Right lobe of liver (tissue), 6 donors: Measurements from ENCODE around the gene FBLN1. TPM values are rescaled to one million over a fixed set of nuclear protein-coding genes. Genes with fewer than 3 reads are reported as not detected.

Source experiments
- ATAC-seq, 4 donors: fragments of 200-7000 bp; cut with Tn5 transposase; one replicate each; pipeline ENCODE4 v1.9.1; 2020; ENCODE audit warnings: mild to moderate bottlenecking in 4 of 4, moderate library complexity in 4 of 4
- DNase-seq, 3 donors: peaks; one replicate each; pipeline ENCODE4 v3.0.0-alpha.2; 2020
- H3K27ac ChIP-seq, 3 donors: fragments of 200-600 bp; one replicate each; pipeline ENCODE4 v1.8.0; 2022
- H3K27me3 ChIP-seq, 2 donors: fragments of 200-600 bp; one replicate each; pipeline ENCODE4 v1.8.0; 2022
- H3K36me3 ChIP-seq, 4 donors: fragments of 200-600 bp; sonication (generic) in 1 of 4; one replicate each; pipeline versions ENCODE4 v1.5.1 to v1.8.0; 2017 to 2022; ENCODE audit warnings: control low read depth in 1 of 4
- H3K4me1 ChIP-seq, 4 donors: fragments of 200-600 bp; sonication (generic) in 1 of 4; one replicate each; pipeline versions ENCODE4 v1.5.1 to v1.8.0; 2017 to 2022; ENCODE audit warnings: control low read depth in 1 of 4
- H3K4me3 ChIP-seq, 3 donors: fragments of 200-600 bp; one replicate each; pipeline ENCODE4 v1.8.0; 2022
- H3K9me3 ChIP-seq, 4 donors: fragments of 200-600 bp; sonication (generic) in 1 of 4; one replicate each; pipeline versions ENCODE4 v1.5.1 to v1.8.0; 2017 to 2022; ENCODE audit warnings: control low read depth in 1 of 4
- CTCF ChIP-seq, 4 donors: fragments of 200-600 bp in 3 of 4; fragments of 450-650 bp in 1 of 4; IDR thresholded peaks; one replicate each; pipeline versions ENCODE4 v1.5.1 to v1.8.0; 2016 to 2022; ENCODE audit warnings: antibody characterized with exemption in 4 of 4, mild to moderate bottlenecking in 2 of 4
- POLR2A ChIP-seq: fragments of 450-650 bp; IDR thresholded peaks from one replicate; pipeline ENCODE4 v1.6.1; 2017; ENCODE audit warnings: antibody characterized with exemption, mild to moderate bottlenecking
- WGBS: methylation state at CpG from one replicate; pipeline ENCODE4 v1.1.6; 2018; ENCODE audit warnings: low coverage, low lambda C conversion rate; ENCODE audit not compliant: insufficient coverage; ENCODE audit errors: missing lambda C conversion rate; 5-methylcytosine and 5-hydroxymethylcytosine counted together
- intact Hi-C, 2 donors: fragments of 100-400 bp; cut with DNase I; formaldehyde crosslinking; loops; one replicate each; pipeline versions ENCODE4 v1.11.2 to v1.14.1; 2022
- total RNA-seq, 6 experiments: library from RNA; depleted of rRNA in 2 of 6; stranded (reverse); fragments of >200 nt in 2 of 6; fragmentation: NEBNext Ultra II Directional in 3 of 6; extraction: Animal tissue kit (Norgen Biotek cat#: 25700) in 3 of 6; gene quantifications; one replicate each; pipeline versions ENCODE4 v1.1.0 to v1.2.4, GENCODE V29; 2016 to 2023
- donor health status: DM: no; HTN: yes; CAD: no.
- donor health status: DM: no; HTN: no; CAD: no.
- donor health status: DM: no; HTN: no; CAD: no.
- donor health status: DM: no; HTN: yes; CAD: no.
- donor health status: DM: no; HTN: yes; CAD: no.

Gene FBLN1
- total RNA-seq, 6 experiments from 2014 or later, result 1.6 to 6.6 (median 3.4) TPM

GRCh38 chr22:45645526-45646414, 143.1 kb downstream of the FBLN1 start:
- WGBS, result 68% methylated on average over 14 of the region's 54 CpGs
- H3K9me3 ChIP-seq, result no peaks in the 10 kb centered on the region
- ATAC-seq (peak; percentile 95 to 99 (median 98)), DNase-seq (peak; percentile 78 to 82 (median 81))
- H3K27me3 ChIP-seq, result no peaks in the 10 kb centered on the region
- H3K4me1 ChIP-seq, result peaks cover 0 to 3% (median 0%) of the 10 kb centered on the region in 4 donors
- H3K36me3 ChIP-seq, result no peaks in the 10 kb centered on the region
- peak overlapping the region in 1 of 3 donors; percentile 11 for H3K4me3 ChIP-seq
- TF ChIP-seq CTCF (IDR thresholded peaks at IDR 0.05) (peak; percentile 94 to 99 (median 96)), POLR2A (no peak)
- no peak overlapping the region for H3K27ac ChIP-seq
- intact Hi-C loops, result loop anchor here in 1 of 2 donors (10.0 kb wide), 2 partner anchors 189 to 219 kb away; no protein-coding TSS in a partner anchor

DNA sequence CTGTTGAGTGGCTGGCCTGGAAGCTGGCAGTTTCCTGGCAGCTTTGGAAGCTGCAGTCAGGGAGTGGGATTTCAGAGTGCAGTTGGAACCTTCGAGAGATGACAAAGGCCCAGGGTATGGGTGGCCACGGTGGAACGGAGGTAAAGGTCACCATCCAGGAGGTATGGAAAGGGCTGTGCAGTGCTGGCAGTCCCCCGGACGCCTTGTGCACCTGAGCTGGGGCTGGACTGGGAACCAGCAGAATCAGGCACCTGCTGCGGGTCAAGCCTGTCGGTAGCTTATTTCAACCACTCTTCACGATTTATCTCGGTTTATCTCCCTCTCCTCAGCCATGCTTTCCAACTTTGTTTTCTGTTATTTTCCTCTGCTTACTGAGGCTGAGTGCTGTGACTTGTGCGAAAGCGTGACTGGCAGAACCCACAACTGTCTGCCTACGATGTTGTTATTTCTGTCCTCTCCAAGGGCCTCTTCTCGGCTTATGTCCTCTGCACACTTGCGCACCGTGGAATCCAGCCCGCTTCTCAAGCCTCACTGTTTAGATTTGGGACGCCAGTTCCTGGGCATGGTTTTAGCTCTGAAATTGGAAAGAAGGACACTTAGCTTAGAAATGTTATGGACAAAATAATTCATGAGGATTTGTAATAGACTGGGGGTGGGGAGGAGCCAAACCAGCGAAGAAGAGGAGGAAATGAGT, 145.0 kb downstream of the FBLN1 start:
- DNase-seq (peak in 1 of 3 donors; percentile 28), ATAC-seq (no peak)
- TF ChIP-seq POLR2A, result no peak
- no peak for TF ChIP-seq CTCF (IDR thresholded peaks at IDR 0.05)
- Histone ChIP-seq H3K27ac (no peak overlapping the region), H3K9me3 (no peaks in the 10 kb centered on the region), H3K4me1 (peaks cover 0 to 3% (median 0%) of the 10 kb centered on the region in 4 donors), H3K4me3 (no peak overlapping the region), H3K27me3 (no peaks in the 10 kb centered on the region), H3K36me3 (no peaks in the 10 kb centered on the region)
- intact Hi-C loops, result loop anchor here in 1 of 2 donors (10.0 kb wide), 2 partner anchors 187 to 217 kb away; no protein-coding TSS in a partner anchor
- WGBS, result 85% methylated on average over 13 of the region's 18 CpGs

GRCh38 chr22:45648301-45649117, 145.8 kb downstream of the FBLN1 start:
- no peak for TF ChIP-seq POLR2A
- TF ChIP-seq CTCF (IDR thresholded peaks at IDR 0.05), result no peak
- Histone ChIP-seq H3K4me1 (peaks cover 0 to 3% (median 0%) of the 10 kb centered on the region in 4 donors), H3K9me3 (no peaks in the 10 kb centered on the region), H3K36me3 (no peaks in the 10 kb centered on the region), H3K27ac (no peak overlapping the region), H3K27me3 (no peaks in the 10 kb centered on the region), H3K4me3 (no peak overlapping the region)
- WGBS, result 73% methylated on average over 17 of the region's 24 CpGs
- ATAC-seq, result no peak
- intact Hi-C loops, result loop anchor here in 1 of 2 donors (10.0 kb wide), 2 partner anchors 186 to 216 kb away; no protein-coding TSS in a partner anchor
- DNase-seq, result peak in 1 of 3 donors; percentile 28

- Histone ChIP-seq H3K27ac (no peak overlapping the region), H3K4me3 (no peak overlapping the region), H3K9me3 (no peaks in the 10 kb centered on the region), H3K4me1 (peaks cover 0 to 3% (median 0%) of the 10 kb centered on the region in 4 donors), H3K27me3 (no peaks in the 10 kb centered on the region), H3K36me3 (no peaks in the 10 kb centered on the region)
- intact Hi-C loops, result loop anchor here in 1 of 2 donors (10.0 kb wide), 2 partner anchors 185 to 215 kb away; no protein-coding TSS in a partner anchor
- no peak for ATAC-seq
- TF ChIP-seq CTCF (IDR thresholded peaks at IDR 0.05) (no peak), POLR2A (no peak)
- WGBS, result 87% methylated on average over 5 of the region's 6 CpGs
- no peak for DNase-seq
These were observed 147.1 kb downstream of the FBLN1 start for GRCh38 chr22:45649809-45650208.
